GM21786 (cell line): ENCODE data around the gene PPARA.

Experiments used
- ATAC-seq: cut with Tn5 transposase; IDR thresholded peaks from one replicate; pipeline ENCODE4 v1.9.1; 2021; ENCODE audit not compliant: unreplicated experiment

The PPARA gene

GRCh38 chr22:46113910-46114517 is 36.3 kb upstream of the PPARA start:
- ATAC-seq = no peak

GRCh38 chr22:46114518-46115387 is 35.6 kb upstream of the PPARA start:
- ATAC-seq = no peak

- no peak for ATAC-seq
These were observed 35.0 kb upstream of the PPARA start for GRCh38 chr22:46115388-46115678.

GRCh38 chr22:46115755-46116490 is 34.4 kb upstream of the PPARA start:
- ATAC-seq = no peak

- ATAC-seq = no peak
These were observed 33.8 kb upstream of the PPARA start for GRCh38 chr22:46116491-46116958.

GRCh38 chr22:46117206-46118199 is 32.8 kb upstream of the PPARA start:
- no peak for ATAC-seq

GRCh38 chr22:46119093-46119728 is 31.1 kb upstream of the PPARA start:
- ATAC-seq = no peak

GRCh38 chr22:46119729-46120419 is 30.5 kb upstream of the PPARA start:
- ATAC-seq = no peak

- ATAC-seq = no peak
These were observed 29.9 kb upstream of the PPARA start for GRCh38 chr22:46120420-46120737.

GRCh38 chr22:46121079-46121478 is 29.2 kb upstream of the PPARA start:
- ATAC-seq = no peak

GRCh38 chr22:46121523-46122287 is 28.6 kb upstream of the PPARA start:
- no peak for ATAC-seq

- no peak for ATAC-seq
These were observed 27.8 kb upstream of the PPARA start for GRCh38 chr22:46122511-46122971.

GRCh38 chr22:46122980-46123693 is 27.2 kb upstream of the PPARA start:
- no peak for ATAC-seq

- ATAC-seq = no peak
These were observed 26.5 kb upstream of the PPARA start for GRCh38 chr22:46123694-46124382.

GRCh38 chr22:46124383-46125144 is 25.8 kb upstream of the PPARA start:
- ATAC-seq = no peak

- no peak for ATAC-seq
These were observed 25.0 kb upstream of the PPARA start for GRCh38 chr22:46125311-46125710.
